SJCRH30 (cell line): ENCODE results near the gene FASN. TPM values are rescaled to one million over a fixed set of nuclear protein-coding genes. Genes with fewer than 3 reads are reported as not detected.
A peak's percentile ranks its signal among the peaks of the same experiment; 100 is the strongest.
"Not testable (repeated sequence)": the region's sequence is repeated elsewhere in the genome, so short reads cannot be mapped to it uniquely, and the experiment has no call there.

Experiments
- DNase-seq, 2 experiments: peaks; one replicate each; pipeline ENCODE4 v3.0.0-alpha.2; 2015 to 2020
- H3K27ac ChIP-seq: fragments of 250-450 bp; sonication (Bioruptor Pico); 2 replicates; pipeline ENCODE4 v1.5.1; 2020; ENCODE audit warnings: mild to moderate bottlenecking, moderate library complexity
- H3K27me3 ChIP-seq: fragments of 250-450 bp; sonication (Bioruptor Pico); 2 replicates; pipeline ENCODE4 v1.5.1; 2020; ENCODE audit warnings: mild to moderate bottlenecking, moderate library complexity
- H3K36me3 ChIP-seq: fragments of 250-450 bp; sonication (Bioruptor Pico); 2 replicates; pipeline ENCODE4 v1.5.1; 2020; ENCODE audit warnings: mild to moderate bottlenecking, moderate library complexity
- H3K4me1 ChIP-seq: fragments of 250-450 bp; sonication (Bioruptor Pico); 2 replicates; pipeline ENCODE4 v1.5.1; 2020; ENCODE audit warnings: mild to moderate bottlenecking, moderate library complexity
- H3K4me3 ChIP-seq: fragments of 250-450 bp; sonication (Bioruptor Pico); 2 replicates; pipeline ENCODE4 v1.5.1; 2020; ENCODE audit warnings: mild to moderate bottlenecking, moderate library complexity
- H3K9me3 ChIP-seq: fragments of 250-450 bp; sonication (Bioruptor Pico); replicated peaks from 2 replicates; pipeline ENCODE4 v1.5.1; 2020; ENCODE audit warnings: mild to moderate bottlenecking, moderate library complexity
- total RNA-seq: library from RNA; depleted of rRNA; stranded (reverse); fragments of >200 nt; shearing (Covaris generic); gene quantifications from 2 replicates; pipeline ENCODE4 v1.2.3, GENCODE V29; 2014

FASN gene
- total RNA-seq, 1 experiment from 2014 or later = 141 TPM

GRCh38 chr17:82049106-82049505 is 48.9 kb downstream of the FASN start:
- Histone ChIP-seq H3K4me3 (no peak overlapping the region), H3K27me3 (no peaks in the 10 kb centered on the region), H3K4me1 (peaks cover 4% of the 10 kb centered on the region; the same call in 1 of the 2 replicates), H3K36me3 (peaks cover 3% of the 10 kb centered on the region; the same call in 1 of the 2 replicates), H3K9me3 (no peaks in the 10 kb centered on the region), H3K27ac (no peak overlapping the region)
- DNase-seq = no peak

GRCh38 chr17:82048571-82048971 is 49.5 kb downstream of the FASN start:
- H3K27ac ChIP-seq = no peak overlapping the region
- no peaks in the 10 kb centered on the region for H3K36me3 ChIP-seq
- H3K4me1 ChIP-seq = peaks cover 4% of the 10 kb centered on the region; the same call in 1 of the 2 replicates
- H3K27me3 ChIP-seq = no peaks in the 10 kb centered on the region
- H3K9me3 ChIP-seq = no peaks in the 10 kb centered on the region
- no peak for DNase-seq
- H3K4me3 ChIP-seq = no peak overlapping the region

GRCh38 chr17:82047914-82048570 is 50.0 kb downstream of the FASN start:
- no peak for DNase-seq

GRCh38 chr17:82047379-82047778 is 50.7 kb downstream of the FASN start:
- Histone ChIP-seq H3K9me3 (no peaks in the 10 kb centered on the region), H3K36me3 (no peaks in the 10 kb centered on the region), H3K4me3 (no peak overlapping the region), H3K27ac (no peak overlapping the region), H3K27me3 (no peaks in the 10 kb centered on the region), H3K4me1 (no peaks in the 10 kb centered on the region)
- no peak for DNase-seq

More at GRCh38 chr17:82047914-82048570, 50.0 kb downstream of the FASN start:
- Histone ChIP-seq H3K27ac (no peak overlapping the region), H3K27me3 (no peaks in the 10 kb centered on the region), H3K36me3 (no peaks in the 10 kb centered on the region), H3K9me3 (no peaks in the 10 kb centered on the region), H3K4me1 (peaks cover 4% of the 10 kb centered on the region; the same call in 1 of the 2 replicates), H3K4me3 (no peak overlapping the region)

GRCh38 chr17:82046903-82047302 is 51.1 kb downstream of the FASN start:
- Histone ChIP-seq H3K4me1 (no peaks in the 10 kb centered on the region), H3K27me3 (no peaks in the 10 kb centered on the region), H3K36me3 (no peaks in the 10 kb centered on the region), H3K9me3 (no peaks in the 10 kb centered on the region), H3K27ac (no peak overlapping the region), H3K4me3 (no peak overlapping the region)
- DNase-seq = no peak

- Histone ChIP-seq H3K27ac (no peak overlapping the region), H3K9me3 (no peaks in the 10 kb centered on the region), H3K27me3 (no peaks in the 10 kb centered on the region), H3K4me1 (no peaks in the 10 kb centered on the region), H3K4me3 (no peak overlapping the region), H3K36me3 (no peaks in the 10 kb centered on the region)
- DNase-seq = no peak
Observed at GRCh38 chr17:82045936-82046484, 52.0 kb downstream of the FASN start.

- no peak overlapping the region for H3K4me3 ChIP-seq
- DNase-seq = no peak
Observed at GRCh38 chr17:82043507-82043906, 54.5 kb downstream of the FASN start.

GRCh38 chr17:82042649-82043048 is 55.4 kb downstream of the FASN start:
- H3K27ac ChIP-seq = no peak overlapping the region
- no peak for DNase-seq
- no peaks in the 10 kb centered on the region for H3K4me1 ChIP-seq
- no peaks in the 10 kb centered on the region for H3K36me3 ChIP-seq
- H3K4me3 ChIP-seq = no peak overlapping the region
- H3K9me3 ChIP-seq = no peaks in the 10 kb centered on the region
- no peaks in the 10 kb centered on the region for H3K27me3 ChIP-seq

More at GRCh38 chr17:82043507-82043906, 54.5 kb downstream of the FASN start:
- H3K9me3 ChIP-seq = no peaks in the 10 kb centered on the region
- no peaks in the 10 kb centered on the region for H3K4me1 ChIP-seq
- H3K27ac ChIP-seq = no peak overlapping the region
- no peaks in the 10 kb centered on the region for H3K36me3 ChIP-seq
- H3K27me3 ChIP-seq = no peaks in the 10 kb centered on the region

GRCh38 chr17:82041144-82041814 is 56.8 kb downstream of the FASN start:
- Histone ChIP-seq H3K9me3 (no peaks in the 10 kb centered on the region), H3K36me3 (no peaks in the 10 kb centered on the region), H3K4me1 (peaks cover 3% of the 10 kb centered on the region; the same call in 1 of the 2 replicates), H3K27ac (no peak overlapping the region), H3K4me3 (no peak overlapping the region), H3K27me3 (no peaks in the 10 kb centered on the region)
- no peak for DNase-seq

- DNase-seq = no peak
- Histone ChIP-seq H3K36me3 (no peaks in the 10 kb centered on the region), H3K27me3 (no peaks in the 10 kb centered on the region), H3K27ac (no peak overlapping the region), H3K4me3 (no peak overlapping the region), H3K4me1 (peaks cover 3% of the 10 kb centered on the region; the same call in 1 of the 2 replicates), H3K9me3 (no peaks in the 10 kb centered on the region)
Observed at GRCh38 chr17:82039695-82040299, 58.2 kb downstream of the FASN start.

- H3K27me3 ChIP-seq, H3K27ac ChIP-seq, H3K36me3 ChIP-seq, H3K4me1 ChIP-seq, H3K4me3 ChIP-seq, H3K9me3 ChIP-seq, DNase-seq: not testable (repeated sequence)
Observed at GRCh38 chr17:82038796-82039409, 59.1 kb downstream of the FASN start.

- H3K36me3 ChIP-seq = no peaks in the 10 kb centered on the region
- peaks cover 3% of the 10 kb centered on the region; the same call in 1 of the 2 replicates for H3K4me1 ChIP-seq
- H3K27me3 ChIP-seq = no peaks in the 10 kb centered on the region
- H3K4me3 ChIP-seq = peak overlapping the region; percentile 66
- H3K27ac ChIP-seq = no peak overlapping the region
- H3K9me3 ChIP-seq = no peaks in the 10 kb centered on the region
- DNase-seq = no peak
Observed at GRCh38 chr17:82037889-82038195, 60.2 kb downstream of the FASN start.

GRCh38 chr17:82037092-82037888 is 60.7 kb downstream of the FASN start, which contains the start of gene DCXR:
TSS of gene DCXR (minus strand) at chr17:82037697. CDS start at chr17:82037682, 15 bp downstream.
- H3K36me3 ChIP-seq = no peaks in the 10 kb centered on the region
- peak; percentile 100 for DNase-seq
- peak within 1 kb of the TSS; percentile 37; the same call in 1 of the 2 replicates for H3K27ac ChIP-seq
- H3K9me3 ChIP-seq = no peaks in the 10 kb centered on the region
- H3K27me3 ChIP-seq = no peaks in the 10 kb centered on the region
- H3K4me3 ChIP-seq = peak within 1 kb of the TSS; percentile 66
- H3K4me1 ChIP-seq = peaks cover 3% of the 10 kb centered on the region; the same call in 1 of the 2 replicates

GRCh38 chr17:82036634-82037091 is 61.4 kb downstream of the FASN start:
- H3K27me3 ChIP-seq = no peaks in the 10 kb centered on the region
- peak overlapping the region; percentile 66 for H3K4me3 ChIP-seq
- H3K36me3 ChIP-seq = no peaks in the 10 kb centered on the region
- no peaks in the 10 kb centered on the region for H3K9me3 ChIP-seq
- peaks cover 3% of the 10 kb centered on the region; the same call in 1 of the 2 replicates for H3K4me1 ChIP-seq
- DNase-seq = no peak
- no peak overlapping the region; the same call in 1 of the 2 replicates for H3K27ac ChIP-seq
